GM21390 (cell line): Measurements from ENCODE around the gene OR5B3.
"Not testable (repeated sequence)": the region's sequence is repeated elsewhere in the genome, so short reads cannot be mapped to it uniquely, and the experiment has no call there.

Experiments
- ATAC-seq: cut with Tn5 transposase; IDR thresholded peaks from one replicate; pipeline ENCODE4 v1.9.1; 2021; ENCODE audit not compliant: unreplicated experiment

OR5B3 gene

GRCh38 chr11:58406774-58407173, at the start of gene OR5B3:
OR5B3 (minus strand) TSS chr11:58406874; CDS start chr11:58403409, 3,465 bp downstream.
- no peak for ATAC-seq

GRCh38 chr11:58451585-58451984, 44.9 kb upstream of the OR5B3 start:
- ATAC-seq = no peak

- ATAC-seq = no peak
Observed at GRCh38 chr11:58446294-58446693, 39.6 kb upstream of the OR5B3 start.

- ATAC-seq = no peak
Observed at GRCh38 chr11:58444300-58444699, 37.6 kb upstream of the OR5B3 start.

GRCh38 chr11:58442136-58442535, 35.5 kb upstream of the OR5B3 start, which contains the start of gene OR5B12:
OR5B12 (minus strand) TSS chr11:58442236; CDS start chr11:58440151, 2,085 bp downstream.
- ATAC-seq = no peak

GRCh38 chr11:58438486-58438885, 31.8 kb upstream of the OR5B3 start:
- no peak for ATAC-seq

- ATAC-seq = no peak
Observed at GRCh38 chr11:58434217-58434616, 27.5 kb upstream of the OR5B3 start.

- peak; percentile 69 for ATAC-seq
Observed at GRCh38 chr11:58433638-58434203, 27.0 kb upstream of the OR5B3 start.

- no peak for ATAC-seq
Observed at GRCh38 chr11:58429273-58429672, 22.6 kb upstream of the OR5B3 start.

- no peak for ATAC-seq
Observed at GRCh38 chr11:58428021-58428420, 21.3 kb upstream of the OR5B3 start, which contains the start of gene OR5B2. OR5B2 (minus strand) TSS chr11:58428121; CDS start chr11:58423261, 4,860 bp downstream.

- not testable (repeated sequence) for ATAC-seq
Observed at GRCh38 chr11:58399622-58400021, 7.1 kb downstream of the OR5B3 start.

GRCh38 chr11:58395581-58395980, 11.1 kb downstream of the OR5B3 start:
- ATAC-seq = no peak

GRCh38 chr11:58394195-58394594, 12.5 kb downstream of the OR5B3 start:
- no peak for ATAC-seq

- no peak for ATAC-seq
Observed at GRCh38 chr11:58392746-58393145, 13.9 kb downstream of the OR5B3 start.

GRCh38 chr11:58391879-58392278, 14.8 kb downstream of the OR5B3 start:
- no peak for ATAC-seq

- ATAC-seq = no peak
Observed at GRCh38 chr11:58390551-58391063, 16.1 kb downstream of the OR5B3 start.

GRCh38 chr11:58358969-58359368, 47.7 kb downstream of the OR5B3 start, which contains the start of gene OR5B17:
OR5B17 (minus strand) TSS chr11:58359069; CDS start chr11:58359069, 0 bp downstream.
- ATAC-seq = no peak

GRCh38 chr11:58354727-58355126, 51.9 kb downstream of the OR5B3 start:
- no peak for ATAC-seq
